ENCODE measurements around the gene SKP2.

DNA sequence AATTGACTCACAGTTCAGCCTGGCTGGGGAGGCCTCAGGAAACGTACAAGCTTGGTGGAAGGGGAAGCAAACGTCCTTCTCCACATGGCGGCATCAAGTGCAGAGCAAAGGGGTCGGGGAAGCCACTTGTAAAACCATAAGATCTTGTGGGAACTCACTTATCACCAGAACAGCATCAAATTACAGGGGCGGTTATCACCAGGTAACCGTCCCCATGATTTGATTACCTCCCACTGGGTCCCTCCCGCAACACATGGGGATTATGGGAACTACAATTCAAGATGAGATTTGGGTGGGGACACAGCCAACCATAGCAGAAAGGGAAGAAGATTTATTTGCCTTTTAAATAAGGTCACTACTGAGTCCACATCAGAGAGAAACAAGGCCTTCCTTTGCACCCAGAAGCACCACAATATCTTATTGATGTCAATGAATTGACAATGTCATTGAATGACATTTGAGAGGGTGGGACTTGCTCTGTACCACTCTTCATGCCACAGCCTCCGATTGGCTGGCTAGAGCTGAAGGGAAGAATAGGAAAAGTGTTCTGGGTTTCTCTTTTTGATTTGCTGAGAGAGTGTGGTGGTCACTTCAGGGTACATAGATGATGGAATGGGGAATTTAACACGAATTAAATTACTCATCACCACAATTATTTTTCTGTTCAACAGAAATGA is 11.0 kb downstream of the SKP2 start:
- no peak for TF ChIP-seq POLR2A (IDR thresholded peaks at IDR 0.05)
- TF ChIP-seq, protein P1, sequence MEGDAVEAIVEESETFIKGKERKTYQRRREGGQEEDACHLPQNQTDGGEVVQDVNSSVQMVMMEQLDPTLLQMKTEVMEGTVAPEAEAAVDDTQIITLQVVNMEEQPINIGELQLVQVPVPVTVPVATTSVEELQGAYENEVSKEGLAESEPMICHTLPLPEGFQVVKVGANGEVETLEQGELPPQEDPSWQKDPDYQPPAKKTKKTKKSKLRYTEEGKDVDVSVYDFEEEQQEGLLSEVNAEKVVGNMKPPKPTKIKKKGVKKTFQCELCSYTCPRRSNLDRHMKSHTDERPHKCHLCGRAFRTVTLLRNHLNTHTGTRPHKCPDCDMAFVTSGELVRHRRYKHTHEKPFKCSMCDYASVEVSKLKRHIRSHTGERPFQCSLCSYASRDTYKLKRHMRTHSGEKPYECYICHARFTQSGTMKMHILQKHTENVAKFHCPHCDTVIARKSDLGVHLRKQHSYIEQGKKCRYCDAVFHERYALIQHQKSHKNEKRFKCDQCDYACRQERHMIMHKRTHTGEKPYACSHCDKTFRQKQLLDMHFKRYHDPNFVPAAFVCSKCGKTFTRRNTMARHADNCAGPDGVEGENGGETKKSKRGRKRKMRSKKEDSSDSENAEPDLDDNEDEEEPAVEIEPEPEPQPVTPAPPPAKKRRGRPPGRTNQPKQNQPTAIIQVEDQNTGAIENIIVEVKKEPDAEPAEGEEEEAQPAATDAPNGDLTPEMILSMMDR (IDR thresholded peaks at IDR 0.05): no peak
